ENCODE results near the gene CYFIP1. TPM values are rescaled to one million over a fixed set of nuclear protein-coding genes. Genes with fewer than 3 reads are reported as not detected.

CYFIP1 gene
- total RNA-seq, 1 experiment from 2014 or later: 159 TPM

DNA sequence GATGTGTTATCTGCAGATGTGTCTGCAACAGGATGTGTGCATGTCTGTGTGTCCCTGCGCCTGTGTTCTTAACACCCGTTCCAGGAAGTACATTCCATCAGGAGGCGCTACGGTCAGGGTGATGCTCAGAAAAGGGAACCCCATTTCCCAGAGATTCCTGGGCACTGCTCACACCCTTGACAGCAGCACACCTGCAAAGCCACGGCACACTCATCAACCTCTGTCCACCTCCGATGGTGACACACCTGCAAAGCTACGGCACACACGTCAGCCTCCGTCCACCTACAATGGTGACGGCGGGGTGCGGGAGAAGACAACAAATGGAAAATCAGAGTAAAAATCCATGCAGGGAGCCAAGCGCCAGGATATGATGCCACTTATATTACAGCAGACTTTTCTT lies 86.3 kb downstream of the CYFIP1 start:
- Histone ChIP-seq H3K36me3 (ENCODE audit: control insufficient read depth, insufficient read depth, low read length) (no peaks in the 10 kb centered on the region; the same call in 1 of the 2 replicates), H3K27me3 (ENCODE audit: control insufficient read depth, insufficient read depth, low read length) (no peaks in the 10 kb centered on the region), H3K4me3 (ENCODE audit: low read depth in 2 of 2, low read length in 2 of 2) (no peak overlapping the region), H3K4me1 (ENCODE audit: control insufficient read depth, insufficient read depth, low read length) (peaks cover 8% of the 10 kb centered on the region), H3K27ac (ENCODE audit: low read length) (no peak overlapping the region), H3K9me3 (ENCODE audit: control insufficient read depth, insufficient read depth, low read depth, low read length) (no peaks in the 10 kb centered on the region)
- no peak for DNase-seq (ENCODE audit: low read depth, low spot score)
- BruUV-seq (replicated peaks): no TSS peak
- ChIA-PET CTCF (no interaction called here), POLR2A (no interaction called here)
- no peak for TF ChIP-seq TCF7L2 (IDR thresholded peaks at IDR 0.05; ENCODE audit: low read depth, low read length)
- TF ChIP-seq, protein P1, sequence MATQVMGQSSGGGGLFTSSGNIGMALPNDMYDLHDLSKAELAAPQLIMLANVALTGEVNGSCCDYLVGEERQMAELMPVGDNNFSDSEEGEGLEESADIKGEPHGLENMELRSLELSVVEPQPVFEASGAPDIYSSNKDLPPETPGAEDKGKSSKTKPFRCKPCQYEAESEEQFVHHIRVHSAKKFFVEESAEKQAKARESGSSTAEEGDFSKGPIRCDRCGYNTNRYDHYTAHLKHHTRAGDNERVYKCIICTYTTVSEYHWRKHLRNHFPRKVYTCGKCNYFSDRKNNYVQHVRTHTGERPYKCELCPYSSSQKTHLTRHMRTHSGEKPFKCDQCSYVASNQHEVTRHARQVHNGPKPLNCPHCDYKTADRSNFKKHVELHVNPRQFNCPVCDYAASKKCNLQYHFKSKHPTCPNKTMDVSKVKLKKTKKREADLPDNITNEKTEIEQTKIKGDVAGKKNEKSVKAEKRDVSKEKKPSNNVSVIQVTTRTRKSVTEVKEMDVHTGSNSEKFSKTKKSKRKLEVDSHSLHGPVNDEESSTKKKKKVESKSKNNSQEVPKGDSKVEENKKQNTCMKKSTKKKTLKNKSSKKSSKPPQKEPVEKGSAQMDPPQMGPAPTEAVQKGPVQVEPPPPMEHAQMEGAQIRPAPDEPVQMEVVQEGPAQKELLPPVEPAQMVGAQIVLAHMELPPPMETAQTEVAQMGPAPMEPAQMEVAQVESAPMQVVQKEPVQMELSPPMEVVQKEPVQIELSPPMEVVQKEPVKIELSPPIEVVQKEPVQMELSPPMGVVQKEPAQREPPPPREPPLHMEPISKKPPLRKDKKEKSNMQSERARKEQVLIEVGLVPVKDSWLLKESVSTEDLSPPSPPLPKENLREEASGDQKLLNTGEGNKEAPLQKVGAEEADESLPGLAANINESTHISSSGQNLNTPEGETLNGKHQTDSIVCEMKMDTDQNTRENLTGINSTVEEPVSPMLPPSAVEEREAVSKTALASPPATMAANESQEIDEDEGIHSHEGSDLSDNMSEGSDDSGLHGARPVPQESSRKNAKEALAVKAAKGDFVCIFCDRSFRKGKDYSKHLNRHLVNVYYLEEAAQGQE (IDR thresholded peaks at IDR 0.05; ENCODE audit: insufficient read depth in 1 of 2, low read depth in 2 of 2, low read length in 1 of 2): no peak
- TF ChIP-seq, protein P2, sequence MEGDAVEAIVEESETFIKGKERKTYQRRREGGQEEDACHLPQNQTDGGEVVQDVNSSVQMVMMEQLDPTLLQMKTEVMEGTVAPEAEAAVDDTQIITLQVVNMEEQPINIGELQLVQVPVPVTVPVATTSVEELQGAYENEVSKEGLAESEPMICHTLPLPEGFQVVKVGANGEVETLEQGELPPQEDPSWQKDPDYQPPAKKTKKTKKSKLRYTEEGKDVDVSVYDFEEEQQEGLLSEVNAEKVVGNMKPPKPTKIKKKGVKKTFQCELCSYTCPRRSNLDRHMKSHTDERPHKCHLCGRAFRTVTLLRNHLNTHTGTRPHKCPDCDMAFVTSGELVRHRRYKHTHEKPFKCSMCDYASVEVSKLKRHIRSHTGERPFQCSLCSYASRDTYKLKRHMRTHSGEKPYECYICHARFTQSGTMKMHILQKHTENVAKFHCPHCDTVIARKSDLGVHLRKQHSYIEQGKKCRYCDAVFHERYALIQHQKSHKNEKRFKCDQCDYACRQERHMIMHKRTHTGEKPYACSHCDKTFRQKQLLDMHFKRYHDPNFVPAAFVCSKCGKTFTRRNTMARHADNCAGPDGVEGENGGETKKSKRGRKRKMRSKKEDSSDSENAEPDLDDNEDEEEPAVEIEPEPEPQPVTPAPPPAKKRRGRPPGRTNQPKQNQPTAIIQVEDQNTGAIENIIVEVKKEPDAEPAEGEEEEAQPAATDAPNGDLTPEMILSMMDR (IDR thresholded peaks at IDR 0.05): no peak
- no peak for TF ChIP-seq SIN3A (IDR thresholded peaks at IDR 0.05; ENCODE audit: borderline replicate concordance, insufficient read depth, low read depth, low read length)
- TF ChIP-seq POLR2AphosphoS5 (IDR thresholded peaks at IDR 0.05; ENCODE audit: low read depth, low read length): no peak
- intact Hi-C loops (cut with micrococcal nuclease; ENCODE audit: unreplicated experiment) (no loop called here), in situ Hi-C loops (cut with HindIII; ENCODE audit: low pct_unique_long_range_greater_than_20kb, low sequenced_read_pairs) (no loop called here)
- ATAC-seq: no peak

DNA sequence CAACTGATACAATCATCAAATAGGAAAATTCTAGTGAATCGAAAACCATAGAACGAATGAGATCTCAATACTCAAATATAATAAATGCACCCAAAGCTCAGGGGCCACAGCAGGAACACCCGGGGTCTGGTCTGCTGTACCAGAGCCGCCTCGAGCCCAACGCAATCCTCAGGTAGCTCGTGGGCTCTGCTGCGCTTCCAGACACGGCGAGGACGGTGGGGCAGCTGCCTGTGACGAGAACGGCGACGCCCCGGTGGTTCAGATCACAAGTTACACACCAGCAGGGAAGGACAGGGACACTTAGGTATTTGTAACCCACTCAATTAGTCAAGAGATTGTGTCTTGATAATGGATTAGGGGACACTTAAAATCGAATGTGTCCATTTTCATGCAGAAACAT lies 87.1 kb downstream of the CYFIP1 start:
- DNase-seq (ENCODE audit: low read depth, low spot score): no peak
- H3K27me3 ChIP-seq (ENCODE audit: control insufficient read depth, insufficient read depth, low read length): no peaks in the 10 kb centered on the region
- CTCF ChIA-PET: no interaction called here
- H3K4me3 ChIP-seq (ENCODE audit: low read depth in 2 of 2, low read length in 2 of 2): no peak overlapping the region
- H3K9me3 ChIP-seq (ENCODE audit: control insufficient read depth, insufficient read depth, low read depth, low read length): no peaks in the 10 kb centered on the region
- ATAC-seq: no peak
- TF ChIP-seq TCF7L2 (IDR thresholded peaks at IDR 0.05; ENCODE audit: low read depth, low read length): no peak
- POLR2A ChIA-PET: no interaction called here
- in situ Hi-C loops (cut with HindIII; ENCODE audit: low pct_unique_long_range_greater_than_20kb, low sequenced_read_pairs) (no loop called here), intact Hi-C loops (cut with micrococcal nuclease; ENCODE audit: unreplicated experiment) (no loop called here)
- BruUV-seq (replicated peaks): no TSS peak
- H3K36me3 ChIP-seq (ENCODE audit: control insufficient read depth, insufficient read depth, low read length): no peaks in the 10 kb centered on the region; the same call in 1 of the 2 replicates
- H3K4me1 ChIP-seq (ENCODE audit: control insufficient read depth, insufficient read depth, low read length): peaks cover 8% of the 10 kb centered on the region
- H3K27ac ChIP-seq (ENCODE audit: low read length): no peak overlapping the region

DNA sequence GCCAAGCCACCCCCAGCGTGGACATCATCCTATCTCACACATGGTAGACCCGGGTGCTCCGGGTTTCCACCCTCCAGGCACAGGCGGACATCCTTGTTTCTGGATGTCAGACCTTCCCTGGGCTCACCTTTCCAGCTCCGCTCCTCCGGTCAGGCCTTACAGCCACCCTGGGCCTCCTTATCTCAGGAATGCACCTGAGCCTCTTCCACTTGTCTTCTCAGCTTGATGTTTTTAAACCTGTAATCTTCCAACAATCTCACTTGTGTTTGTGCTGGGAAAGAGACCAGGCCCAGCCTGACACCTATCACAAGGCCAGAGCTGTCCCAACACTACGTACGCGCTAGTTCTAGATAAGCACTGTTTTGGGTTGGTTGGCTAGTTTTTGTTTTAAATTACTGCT lies 87.8 kb downstream of the CYFIP1 start:
- Histone ChIP-seq H3K9me3 (ENCODE audit: control insufficient read depth, insufficient read depth, low read depth, low read length) (no peaks in the 10 kb centered on the region), H3K36me3 (ENCODE audit: control insufficient read depth, insufficient read depth, low read length) (no peaks in the 10 kb centered on the region; the same call in 1 of the 2 replicates), H3K4me3 (ENCODE audit: low read depth in 2 of 2, low read length in 2 of 2) (no peak overlapping the region), H3K4me1 (ENCODE audit: control insufficient read depth, insufficient read depth, low read length) (peaks cover 8% of the 10 kb centered on the region), H3K27me3 (ENCODE audit: control insufficient read depth, insufficient read depth, low read length) (no peaks in the 10 kb centered on the region), H3K27ac (ENCODE audit: low read length) (no peak overlapping the region)
- intact Hi-C loops (cut with micrococcal nuclease; ENCODE audit: unreplicated experiment): no loop called here
- CTCF ChIA-PET: no interaction called here
- no TSS peak for BruUV-seq (replicated peaks)
- POLR2A ChIA-PET: no interaction called here
- DNase-seq (ENCODE audit: low read depth, low spot score) (no peak), ATAC-seq (no peak)
- TF ChIP-seq, protein P1 (IDR thresholded peaks at IDR 0.05; ENCODE audit: insufficient read depth in 1 of 2, low read depth in 2 of 2, low read length in 1 of 2): no peak
- TF ChIP-seq, protein P2 (IDR thresholded peaks at IDR 0.05): no peak
- no peak for TF ChIP-seq TCF7L2 (IDR thresholded peaks at IDR 0.05; ENCODE audit: low read depth, low read length)
- TF ChIP-seq POLR2AphosphoS5 (IDR thresholded peaks at IDR 0.05; ENCODE audit: low read depth, low read length): no peak
- no peak for TF ChIP-seq SIN3A (IDR thresholded peaks at IDR 0.05; ENCODE audit: borderline replicate concordance, insufficient read depth, low read depth, low read length)
- in situ Hi-C loops (cut with HindIII; ENCODE audit: low pct_unique_long_range_greater_than_20kb, low sequenced_read_pairs): no loop called here
